ENCODE results near the gene DNAH6. TPM values are rescaled to one million over a fixed set of nuclear protein-coding genes. Genes with fewer than 3 reads are reported as not detected.

The DNAH6 gene
- total RNA-seq, 1 experiment from 2014 or later: 0.26 TPM

DNA sequence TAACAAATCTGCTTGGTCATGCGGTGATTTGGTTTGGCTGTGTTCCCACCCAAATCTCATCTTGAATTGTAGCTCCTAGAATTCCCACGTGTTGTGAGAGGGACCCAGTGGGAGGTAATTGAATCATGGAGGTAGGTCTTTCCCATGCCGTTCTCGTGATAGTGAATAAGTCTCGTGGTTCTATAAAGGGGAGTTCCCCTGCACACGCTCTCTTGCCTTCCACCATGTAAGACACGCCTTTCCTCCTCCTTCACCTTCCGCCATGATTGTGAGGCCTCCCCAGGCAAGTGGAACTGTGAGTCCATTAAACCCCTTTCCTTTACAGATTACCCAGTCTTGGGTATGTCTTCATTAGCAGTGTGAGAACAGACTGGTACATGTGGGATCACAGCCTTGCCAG lies 327.8 kb downstream of the DNAH6 start:
- no peak overlapping the region for H2BK5ac ChIP-seq (ENCODE audit: insufficient read length, low read length)
- no peaks in the 10 kb centered on the region; a peak in 1 of 7 replicates for H3K36me3 Mint-ChIP-seq (ENCODE audit: insufficient read depth in 1 of 3, low read depth in 3 of 3)
- H3K4me2 ChIP-seq (ENCODE audit: insufficient read depth, insufficient read length, low read length): no peak overlapping the region
- no peaks in the 10 kb centered on the region for H4K20me1 ChIP-seq (ENCODE audit: control insufficient read depth, insufficient read depth, insufficient read length)
- no peak overlapping the region for H3K4me3 Mint-ChIP-seq
- H3K27ac Mint-ChIP-seq: no peak overlapping the region
- no peak overlapping the region for H4K5ac ChIP-seq (ENCODE audit: insufficient read length, low read depth, low read length)
- H2BK20ac ChIP-seq (ENCODE audit: low read depth, low read length, poor library complexity, severe bottlenecking): no peak overlapping the region
- no peaks in the 10 kb centered on the region for H3K27me3 ChIP-seq (ENCODE audit: insufficient read depth, low read length)
- H3K27me3 Mint-ChIP-seq (ENCODE audit: low read depth): peaks cover 29% of the 10 kb centered on the region
- no peak overlapping the region for H3K9ac ChIP-seq (ENCODE audit: extremely low read depth, insufficient read length, low read length)
- H3K23ac ChIP-seq (ENCODE audit: insufficient read length, low read depth, low read length): no peak overlapping the region
- H3K9me3 ChIP-seq (ENCODE audit: control insufficient read depth, low read depth, low read length): no peaks in the 10 kb centered on the region
- H3K27ac ChIP-seq (ENCODE audit: insufficient read length, low read depth, low read length): no peak overlapping the region
- TF ChIP-seq, protein P1, sequence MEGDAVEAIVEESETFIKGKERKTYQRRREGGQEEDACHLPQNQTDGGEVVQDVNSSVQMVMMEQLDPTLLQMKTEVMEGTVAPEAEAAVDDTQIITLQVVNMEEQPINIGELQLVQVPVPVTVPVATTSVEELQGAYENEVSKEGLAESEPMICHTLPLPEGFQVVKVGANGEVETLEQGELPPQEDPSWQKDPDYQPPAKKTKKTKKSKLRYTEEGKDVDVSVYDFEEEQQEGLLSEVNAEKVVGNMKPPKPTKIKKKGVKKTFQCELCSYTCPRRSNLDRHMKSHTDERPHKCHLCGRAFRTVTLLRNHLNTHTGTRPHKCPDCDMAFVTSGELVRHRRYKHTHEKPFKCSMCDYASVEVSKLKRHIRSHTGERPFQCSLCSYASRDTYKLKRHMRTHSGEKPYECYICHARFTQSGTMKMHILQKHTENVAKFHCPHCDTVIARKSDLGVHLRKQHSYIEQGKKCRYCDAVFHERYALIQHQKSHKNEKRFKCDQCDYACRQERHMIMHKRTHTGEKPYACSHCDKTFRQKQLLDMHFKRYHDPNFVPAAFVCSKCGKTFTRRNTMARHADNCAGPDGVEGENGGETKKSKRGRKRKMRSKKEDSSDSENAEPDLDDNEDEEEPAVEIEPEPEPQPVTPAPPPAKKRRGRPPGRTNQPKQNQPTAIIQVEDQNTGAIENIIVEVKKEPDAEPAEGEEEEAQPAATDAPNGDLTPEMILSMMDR (conservative IDR thresholded peaks at IDR 0.05): no peak
- H3K14ac ChIP-seq (ENCODE audit: insufficient read depth, low read length): no peak overlapping the region
- no peak overlapping the region for H2BK12ac ChIP-seq (ENCODE audit: insufficient read length, low read depth, low read length)
- no peaks in the 10 kb centered on the region for H3K79me2 ChIP-seq (ENCODE audit: insufficient read depth, low read length)
- H3K4me1 ChIP-seq (ENCODE audit: insufficient read depth, low read length): no peaks in the 10 kb centered on the region
- no peak overlapping the region for H3K18ac ChIP-seq (ENCODE audit: insufficient read length, low read depth, low read length)
- DNase-seq: no peak
- no peaks in the 10 kb centered on the region for H3K23me2 ChIP-seq (ENCODE audit: insufficient read length, low read depth, low read length, poor library complexity, severe bottlenecking)
- no peak overlapping the region for H2BK15ac ChIP-seq (ENCODE audit: low read depth, low read length)
- H3K79me1 ChIP-seq (ENCODE audit: insufficient read depth, low read depth, low read length, poor library complexity, severe bottlenecking): no peaks in the 10 kb centered on the region
- no peak overlapping the region for H3K4ac ChIP-seq (ENCODE audit: low read depth, low read length)
- no peaks in the 10 kb centered on the region for H3K9me3 Mint-ChIP-seq
- no peak overlapping the region for H2BK120ac ChIP-seq (ENCODE audit: low read depth, low read length, poor library complexity, severe bottlenecking)
- H3T11ph ChIP-seq (ENCODE audit: low read length): no peak overlapping the region
- H3K4me1 Mint-ChIP-seq: peaks cover 8 to 12% of the 10 kb centered on the region in 2 experiments
- WGBS (ENCODE audit: extremely low coverage, insufficient read length, low lambda C conversion rate): no CpG with 5 or more reads among the region's 8 CpGs
- no peak overlapping the region for H4K91ac ChIP-seq (ENCODE audit: insufficient read length, low read depth, low read length)
- H2AK5ac ChIP-seq (ENCODE audit: insufficient read length, low read length): no peak overlapping the region
- no peak overlapping the region for H4K8ac ChIP-seq (replicated peaks; ENCODE audit: insufficient read length, low read depth, low read length)
- no peak overlapping the region for H3K56ac ChIP-seq (ENCODE audit: insufficient read length, low read depth, low read length)
- no peak overlapping the region for H2AFZ ChIP-seq (ENCODE audit: low read length)
